HepG2 (cell line): ENCODE data around the gene TMED6. TPM values are rescaled to one million over a fixed set of nuclear protein-coding genes. Genes with fewer than 3 reads are reported as not detected.
"Not testable (repeated sequence)": the region's sequence is repeated elsewhere in the genome, so short reads cannot be mapped to it uniquely, and the experiment has no call there.

ENCODE experiments used
- ATAC-seq: fragments of 200-7000 bp; cut with Tn5 transposase; 3 replicates; pipeline ENCODE4 v1.9.1; 2020; ENCODE audit warnings: mild to moderate bottlenecking, moderate library complexity
- BruUV-seq: library from RNA; stranded (reverse); fragments of 400-500 nt; replicated peaks from 2 replicates; lab custom pipeline; 2021; lab: Mats Ljungman, UMichigan
- CTCF ChIA-PET: fragments of 300-600 bp; formaldehyde crosslinking; extraction: SDS; loops from one replicate; lab custom pipeline; 2021; ENCODE audit warnings: low total read pairs, inconsistent platforms, low intra/inter-chr PET ratio; lab: Yijun Ruan, JAX
- POLR2A ChIA-PET: fragments of 350-600 bp; sonication (Branson Sonifier 250); formaldehyde crosslinking; loops from one replicate; lab custom pipeline; 2020; ENCODE audit warnings: antibody characterized with exemption, inconsistent platforms; lab: Yijun Ruan, JAX
- DNase-seq: peaks from one replicate; pipeline ENCODE4 v3.0.0-alpha.2; 2015; ENCODE audit warnings: low spot score
- FAIRE-seq: peaks from 3 replicates; lab custom pipeline; 2011; peaks lifted over from hg19 to GRCh38; lab: Jason Lieb, UNC
- H2AFZ ChIP-seq: one replicate; pipeline ENCODE4 v1.6.1; 2011; ENCODE audit warnings: low read length, inconsistent platforms
- H3K27ac ChIP-seq: fragments of 300-600 bp; 3 replicates; pipeline ENCODE4 v1.8.0; 2011; ENCODE audit warnings: mixed run types, mild to moderate bottlenecking, mixed read lengths, low read length, inconsistent platforms; ENCODE audit not compliant: insufficient read depth; ENCODE audit errors: extremely low read length
- H3K27me3 ChIP-seq, 2 experiments: fragments of 200-600 bp in 1 of 2; 2 replicates in 1 of 2; 3 replicates in 1 of 2; pipeline versions ENCODE4 v1.6.0 to v1.8.0; 2011; ENCODE audit warnings: low read length in 2 of 2, mild to moderate bottlenecking in 2 of 2, moderate library complexity in 2 of 2, inconsistent platforms in 1 of 2; ENCODE audit not compliant: insufficient read depth in 2 of 2, control insufficient read depth in 1 of 2
- H3K36me3 ChIP-seq, 2 experiments: fragments of 200-600 bp in 1 of 2; replicated peaks in 1 of 2; 2 replicates in 1 of 2; 3 replicates in 1 of 2; pipeline versions ENCODE4 v1.5.1 to v1.8.0; 2011; ENCODE audit warnings: low read length in 2 of 2, inconsistent platforms in 1 of 2; ENCODE audit not compliant: insufficient read depth in 2 of 2, control insufficient read depth in 1 of 2
- H3K4me1 ChIP-seq: 2 replicates; pipeline ENCODE4 v1.5.1; 2012; ENCODE audit warnings: low read length, inconsistent platforms; ENCODE audit not compliant: insufficient read depth
- H3K4me2 ChIP-seq: 2 replicates; pipeline ENCODE4 v1.6.0; 2011; ENCODE audit warnings: low read depth, low read length, inconsistent platforms
- H3K4me3 ChIP-seq, 3 experiments: fragments of 200-600 bp in 1 of 3; sonication (generic), shearing (Covaris generic) in 1 of 3; replicated peaks in 1 of 3; 2 replicates each; pipeline ENCODE4 v1.5.1; 2011 to 2016; ENCODE audit warnings: low read length in 3 of 3, inconsistent platforms in 2 of 3, low read depth in 2 of 3, mild to moderate bottlenecking in 2 of 3, control low read depth in 1 of 3, mixed read lengths in 1 of 3; ENCODE audit not compliant: insufficient read depth in 1 of 3
- H3K79me2 ChIP-seq: one replicate; pipeline ENCODE4 v1.6.1; 2011; ENCODE audit warnings: low read length, inconsistent platforms; ENCODE audit not compliant: insufficient read depth
- H3K9ac ChIP-seq: 2 replicates; pipeline ENCODE4 v1.6.0; 2011; ENCODE audit warnings: mild to moderate bottlenecking, low read depth, low read length, inconsistent platforms; ENCODE audit not compliant: insufficient read depth
- H3K9me3 ChIP-seq: 2 replicates; pipeline ENCODE4 v1.5.1; 2012; ENCODE audit warnings: mild to moderate bottlenecking, low read length
- H4K20me1 ChIP-seq: 2 replicates; pipeline ENCODE4 v1.6.0; 2011; ENCODE audit warnings: inconsistent platforms, mild to moderate bottlenecking, low read length, moderate library complexity; ENCODE audit not compliant: insufficient read depth
- ARID2 ChIP-seq: sonication (generic); formaldehyde crosslinking; IDR thresholded peaks from 2 replicates; pipeline ENCODE4 v1.8.1; 2022; ENCODE audit warnings: mild to moderate bottlenecking, missing genetic modification reagents, borderline replicate concordance
- BCL3 ChIP-seq: sonication (generic); formaldehyde crosslinking; IDR thresholded peaks from 2 replicates; pipeline ENCODE4 v1.5.1; 2020; ENCODE audit warnings: mild to moderate bottlenecking, missing genetic modification reagents, moderate library complexity
- CBX5 ChIP-seq: sonication (generic); formaldehyde crosslinking; IDR thresholded peaks from 2 replicates; pipeline ENCODE4 v1.4.0; 2020; ENCODE audit warnings: missing genetic modification reagents, borderline replicate concordance
- CTCF ChIP-seq: sonication (generic); formaldehyde crosslinking; IDR thresholded peaks from 2 replicates; pipeline ENCODE4 v1.5.0; 2020; ENCODE audit warnings: mild to moderate bottlenecking, missing genetic modification reagents, moderate library complexity
- MYPOP ChIP-seq: sonication (generic); formaldehyde crosslinking; IDR thresholded peaks from 2 replicates; pipeline ENCODE4 v1.8.1; 2023; ENCODE audit warnings: mild to moderate bottlenecking, moderate library complexity, missing genetic modification reagents
- NFIB ChIP-seq: sonication (generic); formaldehyde crosslinking; IDR thresholded peaks from 2 replicates; pipeline ENCODE4 v1.9.0; 2021; ENCODE audit warnings: missing genetic modification reagents, mild to moderate bottlenecking, borderline replicate concordance
- RELA ChIP-seq: sonication (generic); formaldehyde crosslinking; IDR thresholded peaks from 2 replicates; pipeline ENCODE4 v1.4.0; 2020; ENCODE audit warnings: missing genetic modification reagents
- RFXAP ChIP-seq: sonication (generic); formaldehyde crosslinking; IDR thresholded peaks from 2 replicates; pipeline ENCODE4 v1.4.0; 2020; ENCODE audit warnings: missing genetic modification reagents, borderline replicate concordance
- SATB2 ChIP-seq: sonication (generic); formaldehyde crosslinking; IDR thresholded peaks from 2 replicates; pipeline ENCODE4 v1.5.0; 2020; ENCODE audit warnings: missing genetic modification reagents
- THYN1 ChIP-seq: sonication (generic); formaldehyde crosslinking; IDR thresholded peaks from 2 replicates; pipeline ENCODE4 v1.8.1; 2023; ENCODE audit warnings: low read depth, mild to moderate bottlenecking, moderate library complexity, missing genetic modification reagents, borderline replicate concordance
- TRAFD1 ChIP-seq: sonication (generic); formaldehyde crosslinking; IDR thresholded peaks from 2 replicates; pipeline ENCODE4 v1.5.1; 2020; ENCODE audit warnings: missing genetic modification reagents, mild to moderate bottlenecking, borderline replicate concordance
- ZFY ChIP-seq: sonication (generic); formaldehyde crosslinking; IDR thresholded peaks from 2 replicates; pipeline ENCODE4 v1.4.0; 2020; ENCODE audit warnings: missing genetic modification reagents
- ZNF24 ChIP-seq: fragments of 450-650 bp; IDR thresholded peaks from 2 replicates; pipeline ENCODE4 v1.6.1; 2017; ENCODE audit warnings: antibody characterized with exemption, mild to moderate bottlenecking
- WGBS: methylation state at CpG from one replicate; pipeline ENCODE4 v1.1.6; 2017; ENCODE audit warnings: low lambda C conversion rate; 5-methylcytosine and 5-hydroxymethylcytosine counted together
- in situ Hi-C: cut with HindIII; loops from 2 replicates; pipeline ENCODE4 v1.10.0; 2017; ENCODE audit warnings: low pct_unique_long_range_greater_than_20kb; ENCODE audit not compliant: extremely low pct_ligation_motif_present
- intact Hi-C: fragments of 100-400 bp; cut with micrococcal nuclease; formaldehyde crosslinking; loops from one replicate; pipeline ENCODE4 v1.10.0; 2022; ENCODE audit not compliant: unreplicated experiment
- polyA plus RNA-seq, 8 experiments: library from polyadenylated mRNA; depleted of rRNA in 3 of 8; stranded (reverse) in 7 of 8; unstranded in 1 of 8; fragments of >200 nt; fragmentation: Illumina TruSeq in 4 of 8; extraction: Trizol in 4 of 8; gene quantifications; 2 replicates each; pipeline versions ENCODE4 v1.2.1 to v1.2.3, GENCODE V29; 2011 to 2016; ENCODE audit warnings: low read depth in 4 of 8, missing spikeins in 1 of 8, mixed read lengths in 1 of 8; ENCODE audit not compliant: insufficient read depth in 1 of 8
- total RNA-seq, 5 experiments: library from RNA; depleted of rRNA; stranded (reverse); fragments of >200 nt; fragmentation: Illumina TruSeq; extraction: Trizol; gene quantifications; 2 replicates each; pipeline ENCODE4 v1.2.3, GENCODE V29; 2016; ENCODE audit warnings: low read depth in 1 of 5

Gene TMED6
- total and polyA plus RNA-seq, 2 of the 13 experiments (the other 11 are each of a cell fraction or from before 2014, with no cell fraction given): 9.8 to 14.4 TPM

- peaks cover 12 to 30% of the 10 kb centered on the region in 2 experiments for H3K36me3 ChIP-seq
- ChIA-PET CTCF (no interaction called here), POLR2A (no interaction called here)
- in situ Hi-C loops: no loop called here
- H3K27me3 ChIP-seq: no peaks in the 10 kb centered on the region
- H3K4me2 ChIP-seq: 0 out of 2 replicates have a peak overlapping the region, but pooled peaks have one; percentile 8
- H3K9ac ChIP-seq: no peak overlapping the region
- no peaks in the 10 kb centered on the region for H3K79me2 ChIP-seq
- no peak overlapping the region for H2AFZ ChIP-seq
- no peak for FAIRE-seq
- no peak for DNase-seq
- BruUV-seq: no TSS peak
- H3K4me3 ChIP-seq: no peak overlapping the region
- peaks cover 21% of the 10 kb centered on the region for H3K4me1 ChIP-seq
- no peaks in the 10 kb centered on the region for H4K20me1 ChIP-seq
- peak overlapping the region; percentile 35 for H3K27ac ChIP-seq
- WGBS: 97% methylated on average over 4 of the region's 4 CpGs
- no peak for ATAC-seq
- no peaks in the 10 kb centered on the region for H3K9me3 ChIP-seq
- intact Hi-C loops: no loop called here
- no peak for TF ChIP-seq THYN1 (CRISPR knock-in tag)
- no peak for TF ChIP-seq SATB2 (CRISPR knock-in tag)
- no peak for TF ChIP-seq BCL3 (CRISPR knock-in tag)
- no peak for TF ChIP-seq TRAFD1 (CRISPR knock-in tag)
- TF ChIP-seq RELA (CRISPR knock-in tag): no peak
- no peak for TF ChIP-seq CBX5 (CRISPR knock-in tag)
- no peak for TF ChIP-seq NFIB (CRISPR knock-in tag)
- no peak for TF ChIP-seq ARID2 (CRISPR knock-in tag)
- TF ChIP-seq RFXAP (CRISPR knock-in tag): 0 out of 2 replicates have a peak, but pooled peaks have one; percentile 5
- no peak for TF ChIP-seq CTCF
- TF ChIP-seq ZFY: 0 out of 2 replicates have a peak, but pooled peaks have one; percentile 3
- no peak for TF ChIP-seq ZNF24
- no peak for TF ChIP-seq MYPOP (CRISPR knock-in tag)
Measured at GRCh38 chr16:69298261-69298660, 53.3 kb downstream of the TMED6 start.

GRCh38 chr16:69296771-69297170 is 54.8 kb downstream of the TMED6 start:
- H3K27me3 ChIP-seq, FAIRE-seq, in situ Hi-C loops, DNase-seq, H3K79me2 ChIP-seq, POLR2A ChIA-PET, CTCF ChIA-PET, H3K9me3 ChIP-seq, H3K4me2 ChIP-seq, H3K27ac ChIP-seq, BruUV-seq, intact Hi-C loops, H2AFZ ChIP-seq, H4K20me1 ChIP-seq, H3K4me3 ChIP-seq, ATAC-seq, H3K9ac ChIP-seq: not testable (repeated sequence)
- peaks cover 11 to 22% of the 10 kb centered on the region in 2 experiments for H3K36me3 ChIP-seq
- WGBS: 98% methylated on average over 7 of the region's 7 CpGs
- peaks cover 21% of the 10 kb centered on the region for H3K4me1 ChIP-seq
